ENCODE data around the gene MAD1L1.

MAD1L1 gene

DNA sequence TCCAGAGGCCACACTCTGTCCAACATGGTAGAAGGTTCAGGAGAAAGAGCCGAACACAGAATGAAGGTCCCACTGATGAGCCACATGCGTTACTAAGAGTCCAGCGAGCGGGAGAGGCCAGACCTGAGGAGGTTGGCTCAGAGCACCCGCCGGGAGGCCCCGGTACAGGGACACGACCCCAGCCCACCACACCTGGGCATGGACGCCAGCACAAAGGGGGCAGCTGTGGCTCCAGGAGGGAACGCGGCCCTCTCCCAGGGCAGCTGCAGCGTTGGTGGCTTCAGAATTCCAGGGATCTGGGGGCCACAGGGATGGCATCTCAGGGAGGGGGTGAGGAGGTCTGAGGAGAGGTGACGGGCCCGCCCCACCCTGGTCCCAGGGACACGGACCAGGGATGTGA lies 280.0 kb downstream of the MAD1L1 start (continued):
- TF ChIP-seq, protein P1, sequence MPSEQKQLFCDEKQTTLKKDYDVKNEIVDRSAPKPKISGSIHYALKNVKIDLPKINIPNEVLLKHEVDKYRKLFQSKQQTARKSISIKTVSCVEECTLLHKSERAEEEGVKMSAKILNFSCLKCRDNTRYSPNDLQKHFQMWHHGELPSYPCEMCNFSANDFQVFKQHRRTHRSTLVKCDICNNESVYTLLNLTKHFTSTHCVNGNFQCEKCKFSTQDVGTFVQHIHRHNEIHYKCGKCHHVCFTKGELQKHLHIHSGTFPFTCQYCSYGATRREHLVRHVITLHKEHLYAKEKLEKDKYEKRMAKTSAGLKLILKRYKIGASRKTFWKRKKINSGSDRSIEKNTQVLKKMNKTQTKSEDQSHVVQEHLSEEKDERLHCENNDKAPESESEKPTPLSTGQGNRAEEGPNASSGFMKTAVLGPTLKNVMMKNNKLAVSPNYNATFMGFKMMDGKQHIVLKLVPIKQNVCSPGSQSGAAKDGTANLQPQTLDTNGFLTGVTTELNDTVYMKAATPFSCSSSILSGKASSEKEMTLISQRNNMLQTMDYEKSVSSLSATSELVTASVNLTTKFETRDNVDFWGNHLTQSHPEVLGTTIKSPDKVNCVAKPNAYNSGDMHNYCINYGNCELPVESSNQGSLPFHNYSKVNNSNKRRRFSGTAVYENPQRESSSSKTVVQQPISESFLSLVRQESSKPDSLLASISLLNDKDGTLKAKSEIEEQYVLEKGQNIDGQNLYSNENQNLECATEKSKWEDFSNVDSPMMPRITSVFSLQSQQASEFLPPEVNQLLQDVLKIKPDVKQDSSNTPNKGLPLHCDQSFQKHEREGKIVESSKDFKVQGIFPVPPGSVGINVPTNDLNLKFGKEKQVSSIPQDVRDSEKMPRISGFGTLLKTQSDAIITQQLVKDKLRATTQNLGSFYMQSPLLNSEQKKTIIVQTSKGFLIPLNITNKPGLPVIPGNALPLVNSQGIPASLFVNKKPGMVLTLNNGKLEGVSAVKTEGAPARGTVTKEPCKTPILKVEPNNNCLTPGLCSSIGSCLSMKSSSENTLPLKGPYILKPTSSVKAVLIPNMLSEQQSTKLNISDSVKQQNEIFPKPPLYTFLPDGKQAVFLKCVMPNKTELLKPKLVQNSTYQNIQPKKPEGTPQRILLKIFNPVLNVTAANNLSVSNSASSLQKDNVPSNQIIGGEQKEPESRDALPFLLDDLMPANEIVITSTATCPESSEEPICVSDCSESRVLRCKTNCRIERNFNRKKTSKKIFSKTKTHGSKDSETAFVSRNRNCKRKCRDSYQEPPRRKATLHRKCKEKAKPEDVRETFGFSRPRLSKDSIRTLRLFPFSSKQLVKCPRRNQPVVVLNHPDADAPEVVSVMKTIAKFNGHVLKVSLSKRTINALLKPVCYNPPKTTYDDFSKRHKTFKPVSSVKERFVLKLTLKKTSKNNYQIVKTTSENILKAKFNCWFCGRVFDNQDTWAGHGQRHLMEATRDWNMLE (tag by site-specific recombination; conservative IDR thresholded peaks at IDR 0.05; ENCODE audit: low read depth): no peak

GRCh38 chr7:1952169-1952760 lies 280.5 kb downstream of the MAD1L1 start:
- Histone ChIP-seq H3K27ac (ENCODE audit: extremely low read depth, low read depth, low read length) (no peak overlapping the region), H3K4me3 (ENCODE audit: low read depth, low read length) (no peak overlapping the region), H3K36me3 (ENCODE audit: control insufficient read depth in 2 of 2, insufficient read depth in 1 of 2, low read length in 2 of 2) (no peaks in the 10 kb centered on the region), H3K9me3 (ENCODE audit: control insufficient read depth, insufficient read depth, low read depth, low read length) (no peaks in the 10 kb centered on the region), H3K4me1 (ENCODE audit: control insufficient read depth, insufficient read depth, low read length) (no peaks in the 10 kb centered on the region)
- no peak for TF ChIP-seq ZNF580 (tag by site-specific recombination; IDR thresholded peaks at IDR 0.05)
- no peak for TF ChIP-seq ZNF623 (tag by site-specific recombination; IDR thresholded peaks at IDR 0.05)
- TF ChIP-seq MZF1 (tag by site-specific recombination; IDR thresholded peaks at IDR 0.05; ENCODE audit: borderline replicate concordance): no peak
- TF ChIP-seq ELK4 (IDR thresholded peaks at IDR 0.05; ENCODE audit: borderline replicate concordance, low read depth, low read length): no peak
- no peak for TF ChIP-seq ZNF677 (tag by site-specific recombination; IDR thresholded peaks at IDR 0.05)
- TF ChIP-seq KLF10 (tag by site-specific recombination; IDR thresholded peaks at IDR 0.05): no peak
- no peak for TF ChIP-seq BCL11B (tag by site-specific recombination; IDR thresholded peaks at IDR 0.05; ENCODE audit: low read depth)
- TF ChIP-seq ZNF548 (tag by site-specific recombination; IDR thresholded peaks at IDR 0.05): no peak
- no peak for TF ChIP-seq ZNF404 (tag by site-specific recombination; IDR thresholded peaks at IDR 0.05)
- no peak for TF ChIP-seq WT1 (tag by site-specific recombination; IDR thresholded peaks at IDR 0.05)
- TF ChIP-seq ZNF223 (tag by site-specific recombination; IDR thresholded peaks at IDR 0.05): no peak
- no peak for TF ChIP-seq ZSCAN30 (tag by site-specific recombination; IDR thresholded peaks at IDR 0.05)
- TF ChIP-seq ZNF549 (tag by site-specific recombination; IDR thresholded peaks at IDR 0.05): no peak
- TF ChIP-seq GFI1B (tag by site-specific recombination; IDR thresholded peaks at IDR 0.05): no peak
- no peak for TF ChIP-seq ZBTB21 (tag by site-specific recombination; IDR thresholded peaks at IDR 0.05)
- no peak for TF ChIP-seq ZXDB (tag by site-specific recombination; IDR thresholded peaks at IDR 0.05)
- TF ChIP-seq ZNF157 (tag by site-specific recombination; IDR thresholded peaks at IDR 0.05): no peak
- ChIA-PET POLR2A (no interaction called here), CTCF (interaction anchor here (0.6 kb wide), 1 partner anchor 102 kb away, joined by 3 read pairs; no protein-coding TSS in a partner anchor)

DNA sequence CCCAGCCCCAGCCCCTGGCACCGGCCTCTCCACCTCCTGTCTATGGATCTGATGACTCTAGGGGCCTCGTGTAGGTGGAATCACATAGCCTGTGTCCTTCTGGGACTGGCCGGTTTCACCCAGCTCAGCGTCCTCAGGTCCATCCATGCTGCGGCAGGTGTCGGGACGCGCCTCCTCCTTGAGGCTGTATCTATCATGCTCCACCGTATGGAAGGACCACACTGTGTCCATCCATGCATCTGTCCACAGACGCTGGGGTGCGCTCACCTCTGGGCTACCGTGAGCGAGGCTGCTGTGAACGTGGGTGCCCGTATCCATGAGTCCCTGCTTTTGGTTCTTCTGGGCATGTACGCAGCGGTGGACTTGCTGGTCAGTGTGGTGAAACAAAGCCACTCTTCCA lies 281.1 kb downstream of the MAD1L1 start:
- no peak for TF ChIP-seq ZNF155 (tag by site-specific recombination; IDR thresholded peaks at IDR 0.05)
- TF ChIP-seq, protein P2, sequence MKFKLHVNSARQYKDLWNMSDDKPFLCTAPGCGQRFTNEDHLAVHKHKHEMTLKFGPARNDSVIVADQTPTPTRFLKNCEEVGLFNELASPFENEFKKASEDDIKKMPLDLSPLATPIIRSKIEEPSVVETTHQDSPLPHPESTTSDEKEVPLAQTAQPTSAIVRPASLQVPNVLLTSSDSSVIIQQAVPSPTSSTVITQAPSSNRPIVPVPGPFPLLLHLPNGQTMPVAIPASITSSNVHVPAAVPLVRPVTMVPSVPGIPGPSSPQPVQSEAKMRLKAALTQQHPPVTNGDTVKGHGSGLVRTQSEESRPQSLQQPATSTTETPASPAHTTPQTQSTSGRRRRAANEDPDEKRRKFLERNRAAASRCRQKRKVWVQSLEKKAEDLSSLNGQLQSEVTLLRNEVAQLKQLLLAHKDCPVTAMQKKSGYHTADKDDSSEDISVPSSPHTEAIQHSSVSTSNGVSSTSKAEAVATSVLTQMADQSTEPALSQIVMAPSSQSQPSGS (tag by site-specific recombination; IDR thresholded peaks at IDR 0.05; ENCODE audit: low read depth): no peak
- no peak for TF ChIP-seq ZNF549 (tag by site-specific recombination; IDR thresholded peaks at IDR 0.05)
- TF ChIP-seq PRDM1 (tag by site-specific recombination; IDR thresholded peaks at IDR 0.05): no peak
- POLR2A ChIA-PET: no interaction called here
- H3K36me3 ChIP-seq (ENCODE audit: control insufficient read depth in 2 of 2, insufficient read depth in 1 of 2, low read length in 2 of 2): no peaks in the 10 kb centered on the region
- H3K9me3 ChIP-seq (ENCODE audit: control insufficient read depth, insufficient read depth, low read depth, low read length): no peaks in the 10 kb centered on the region
- H3K27ac ChIP-seq (ENCODE audit: extremely low read depth, low read depth, low read length): no peak overlapping the region
- no peak overlapping the region for H3K4me3 ChIP-seq (ENCODE audit: low read depth, low read length)
- no peaks in the 10 kb centered on the region for H3K4me1 ChIP-seq (ENCODE audit: control insufficient read depth, insufficient read depth, low read length)
- CTCF ChIA-PET: interaction anchor here (0.6 kb wide), 1 partner anchor 103 kb away, joined by 3 read pairs; no protein-coding TSS in a partner anchor

Data from HEK293 (cell line).